HG03378 (cell line): ENCODE data around the gene LGALS3BP.

Source experiments
- ATAC-seq: cut with Tn5 transposase; IDR thresholded peaks from one replicate; pipeline ENCODE4 v1.9.1; 2021; ENCODE audit warnings: mild to moderate bottlenecking, moderate library complexity; ENCODE audit not compliant: unreplicated experiment

The LGALS3BP gene

DNA sequence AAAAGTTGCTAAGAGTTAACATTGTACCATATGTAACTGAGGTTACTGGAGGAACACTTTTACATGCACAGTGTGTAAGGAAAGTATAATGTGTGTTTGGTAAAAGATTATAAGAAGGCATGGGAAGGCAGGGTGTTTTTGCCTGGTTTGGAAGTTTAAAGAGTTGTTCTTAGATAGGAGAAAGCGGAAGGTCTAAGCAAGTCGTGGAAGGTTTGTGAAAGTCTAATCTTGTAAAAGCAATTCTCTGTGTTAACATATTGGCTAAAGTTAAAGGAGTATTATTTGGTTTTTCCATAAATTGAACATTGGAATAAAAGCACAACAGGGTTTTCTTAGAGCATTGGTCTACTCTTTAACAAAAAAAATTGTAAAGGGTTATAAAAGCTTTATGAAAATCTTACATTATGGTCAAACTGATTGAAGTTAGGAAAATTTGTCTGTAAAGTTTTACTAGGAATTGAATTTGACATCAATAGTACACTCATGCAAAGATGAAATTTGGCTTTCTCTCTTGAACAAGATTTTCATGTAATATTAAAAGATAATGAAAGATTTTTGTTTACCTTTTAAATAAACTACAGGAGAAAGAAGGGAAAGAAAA is 34.5 kb upstream of the LGALS3BP start:
- ATAC-seq: no peak

DNA sequence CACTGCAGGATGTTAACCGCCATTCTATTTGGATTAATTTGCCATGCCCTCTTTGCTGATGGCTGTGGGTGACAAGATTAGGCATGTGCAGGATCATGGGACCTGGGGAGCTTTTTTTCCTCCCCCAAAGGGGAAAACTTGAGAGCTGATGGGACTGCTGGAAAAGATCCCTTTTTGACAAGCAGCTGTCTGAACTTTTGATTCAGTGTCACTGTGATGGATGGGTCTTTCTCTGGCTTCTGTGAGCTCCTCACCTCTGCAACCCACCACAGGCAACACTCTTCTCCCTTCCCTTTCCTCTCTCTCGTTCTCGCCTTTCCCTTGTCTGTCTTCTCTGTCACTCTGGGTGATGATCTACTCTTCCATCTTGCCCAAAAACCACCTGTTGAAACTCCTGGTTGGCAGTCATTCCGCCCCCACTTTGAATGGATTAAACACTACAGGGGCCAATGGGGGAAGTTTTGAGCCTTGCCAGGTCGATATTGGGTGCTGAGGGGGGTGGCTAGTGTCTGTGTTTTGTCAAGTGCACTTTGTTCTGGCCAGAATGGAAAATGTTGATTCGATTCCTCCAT is 32.9 kb upstream of the LGALS3BP start:
- ATAC-seq: no peak

DNA sequence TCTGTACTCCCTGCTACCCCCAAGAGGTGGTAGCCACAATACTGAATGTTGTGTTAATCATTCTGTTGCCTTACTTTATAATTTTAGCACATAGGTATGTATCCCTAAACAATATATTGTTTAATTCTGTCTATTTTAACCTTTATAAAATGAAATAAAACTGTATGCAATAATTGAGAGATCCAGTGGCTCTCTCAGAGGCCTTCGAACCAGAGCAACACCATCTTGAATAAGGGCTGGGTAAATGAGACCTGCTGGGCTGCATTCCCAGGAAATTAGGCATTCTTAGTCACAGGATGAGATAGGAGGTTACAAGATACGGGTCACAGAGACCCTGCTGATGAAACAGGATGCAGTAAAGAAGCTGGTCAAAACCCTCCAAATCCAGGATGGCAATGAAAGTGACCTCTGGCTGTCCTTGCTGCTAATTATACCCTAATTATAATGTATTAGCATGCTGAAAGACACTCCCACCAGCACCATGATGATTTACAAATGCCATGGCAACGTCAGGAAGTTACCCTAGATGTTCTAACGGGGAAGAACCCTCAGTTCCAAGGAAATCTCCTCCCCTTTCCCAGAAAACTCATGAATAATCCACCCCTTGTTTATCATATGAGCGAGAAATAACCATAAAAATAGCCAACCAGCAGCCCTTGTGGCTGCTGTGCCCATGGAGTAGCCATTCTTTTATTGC is 31.9 kb upstream of the LGALS3BP start:
- no peak for ATAC-seq

DNA sequence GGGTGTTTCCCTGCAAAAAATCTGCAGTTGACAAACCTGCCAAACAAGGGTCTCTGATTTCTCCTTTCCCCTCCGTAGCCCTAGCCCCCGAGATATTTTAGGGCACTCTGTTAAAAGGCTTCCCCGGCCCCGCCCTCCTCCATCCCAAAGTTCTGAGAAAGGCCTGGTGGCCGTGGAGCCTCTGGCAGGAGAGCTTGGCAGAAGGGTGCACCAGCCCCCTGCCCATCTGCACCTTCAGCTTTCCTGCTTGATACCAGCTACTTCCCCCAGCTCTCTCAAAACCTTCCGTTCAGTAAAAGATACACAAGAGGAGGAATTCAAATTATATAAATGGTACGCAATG is 30.6 kb upstream of the LGALS3BP start:
- no peak for ATAC-seq

DNA sequence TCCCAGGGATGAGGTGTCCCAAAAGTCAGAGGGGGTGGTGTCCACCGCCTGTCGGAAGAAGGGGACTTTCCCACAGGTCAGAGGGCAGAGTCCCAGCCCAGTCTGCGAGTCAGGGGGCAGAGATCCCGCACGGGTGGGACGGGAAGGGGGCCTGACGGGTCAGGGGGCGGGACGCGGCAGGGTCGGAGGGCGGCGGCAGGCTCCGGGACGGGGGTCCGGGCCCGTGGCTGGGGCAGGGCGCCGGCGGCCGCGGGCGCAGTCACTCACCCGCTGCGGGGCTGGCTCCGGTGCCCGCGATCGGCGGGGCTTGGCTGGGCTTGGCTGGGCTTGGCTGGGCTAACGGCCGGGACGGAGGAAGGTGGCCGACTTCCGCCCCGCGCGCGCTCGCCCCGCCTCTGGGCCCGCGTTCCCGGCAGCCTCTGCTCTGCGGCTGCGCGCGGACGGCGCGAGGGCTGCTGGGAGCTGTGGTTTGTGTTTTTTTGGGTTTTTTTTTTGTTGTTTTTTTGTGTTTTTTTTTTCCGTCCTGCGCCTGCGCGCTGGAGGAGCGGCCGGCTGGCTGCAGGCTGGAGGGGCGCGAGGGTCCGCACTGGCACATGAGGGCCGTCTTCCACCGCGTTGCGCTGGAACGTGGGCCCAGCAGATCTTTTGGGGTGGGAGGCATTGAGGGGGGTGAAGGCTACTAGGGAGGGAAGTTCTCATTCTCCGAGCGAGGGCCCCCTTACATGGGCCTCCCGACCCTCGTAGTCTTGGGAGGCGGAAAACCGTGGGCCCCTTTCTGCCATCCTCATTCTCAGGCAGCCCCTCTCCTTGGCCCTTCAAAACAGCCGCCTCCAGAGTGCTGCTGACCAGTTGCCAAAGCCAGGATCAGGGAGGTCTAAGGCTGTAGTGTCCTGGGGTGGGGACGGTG is 29.9 kb upstream of the LGALS3BP start, which contains the start of gene CANT1:
CANT1 (minus strand) TSS at position 368 of the 907 bp plus-strand sequence. CDS start 12,142 bp downstream, outside the sequence.
- peak; percentile 64 for ATAC-seq

DNA sequence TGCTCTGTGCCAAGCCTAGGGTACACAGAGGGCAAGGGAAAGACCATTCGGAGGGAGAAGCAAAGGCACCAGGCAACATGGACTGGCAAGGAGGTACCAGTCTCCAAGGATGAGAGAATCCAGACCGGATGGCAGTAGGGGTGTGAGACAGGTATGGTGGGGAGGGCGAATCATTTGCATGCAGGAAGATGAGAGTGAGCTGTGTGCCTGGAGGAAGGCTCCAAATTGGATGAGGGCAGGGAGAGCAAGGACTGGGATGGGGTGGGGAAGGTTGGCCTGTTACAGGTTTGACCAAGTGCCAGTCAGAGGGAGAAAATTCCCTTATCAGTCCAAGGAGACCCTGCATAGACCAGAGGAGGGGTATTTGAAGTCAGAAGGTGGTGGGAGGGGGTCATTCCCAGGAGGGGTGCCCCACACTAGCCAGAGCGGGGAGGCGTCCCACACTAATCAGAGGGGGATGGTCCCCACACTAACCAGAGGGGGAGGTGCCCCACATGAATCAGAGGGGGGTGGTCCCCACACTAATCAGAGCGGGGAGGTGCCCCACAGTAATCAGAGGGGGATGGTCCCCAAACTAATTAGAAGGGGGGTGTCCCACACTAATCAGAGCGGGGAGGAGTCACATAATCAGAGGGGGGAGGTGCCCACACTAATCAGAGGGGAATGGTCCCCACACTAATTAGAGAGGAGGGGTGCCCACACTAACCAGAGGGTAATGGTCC is 29.1 kb upstream of the LGALS3BP start:
- no peak for ATAC-seq

DNA sequence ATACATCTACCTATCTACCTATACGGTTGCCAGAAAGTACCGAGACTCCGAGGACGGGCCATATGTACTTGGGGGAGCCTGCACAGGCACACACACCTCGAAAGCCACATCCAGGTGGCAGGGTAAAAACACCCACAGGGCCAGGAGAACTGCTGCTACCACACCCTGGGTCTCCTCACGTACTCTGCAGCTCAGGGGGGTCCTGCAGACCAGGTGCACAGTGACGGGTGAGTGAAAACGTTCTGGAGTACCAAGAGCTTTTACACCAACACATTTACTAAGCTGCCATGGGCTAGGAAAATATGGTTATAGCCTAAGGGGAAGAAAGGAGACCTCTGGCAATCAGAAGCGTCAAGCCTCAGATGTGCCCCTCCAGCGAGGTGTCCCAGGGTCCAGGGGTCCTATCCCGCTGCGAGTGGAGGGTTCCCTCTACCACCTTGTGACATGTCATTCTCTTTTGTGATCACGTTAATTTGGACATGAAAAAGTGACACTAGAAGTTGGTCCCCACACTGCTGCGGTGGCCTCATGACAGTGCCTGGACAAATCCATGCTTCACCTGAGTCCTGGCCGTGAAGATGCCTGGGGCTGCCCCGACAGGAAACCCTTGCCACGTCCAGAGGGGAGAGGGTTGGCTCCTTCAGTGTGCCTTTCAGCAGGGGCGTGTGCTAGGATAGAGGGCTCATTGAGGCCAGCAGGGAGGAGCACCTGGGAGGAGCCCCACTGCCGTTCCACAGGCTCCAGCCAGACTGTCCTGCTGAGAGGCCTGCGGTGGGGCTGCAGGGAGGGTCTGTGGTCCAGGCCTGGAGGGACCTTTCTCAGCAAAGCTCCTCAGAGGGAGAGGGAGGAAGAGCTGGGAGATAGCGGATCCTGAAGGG is 28.0 kb upstream of the LGALS3BP start:
- no peak for ATAC-seq

DNA sequence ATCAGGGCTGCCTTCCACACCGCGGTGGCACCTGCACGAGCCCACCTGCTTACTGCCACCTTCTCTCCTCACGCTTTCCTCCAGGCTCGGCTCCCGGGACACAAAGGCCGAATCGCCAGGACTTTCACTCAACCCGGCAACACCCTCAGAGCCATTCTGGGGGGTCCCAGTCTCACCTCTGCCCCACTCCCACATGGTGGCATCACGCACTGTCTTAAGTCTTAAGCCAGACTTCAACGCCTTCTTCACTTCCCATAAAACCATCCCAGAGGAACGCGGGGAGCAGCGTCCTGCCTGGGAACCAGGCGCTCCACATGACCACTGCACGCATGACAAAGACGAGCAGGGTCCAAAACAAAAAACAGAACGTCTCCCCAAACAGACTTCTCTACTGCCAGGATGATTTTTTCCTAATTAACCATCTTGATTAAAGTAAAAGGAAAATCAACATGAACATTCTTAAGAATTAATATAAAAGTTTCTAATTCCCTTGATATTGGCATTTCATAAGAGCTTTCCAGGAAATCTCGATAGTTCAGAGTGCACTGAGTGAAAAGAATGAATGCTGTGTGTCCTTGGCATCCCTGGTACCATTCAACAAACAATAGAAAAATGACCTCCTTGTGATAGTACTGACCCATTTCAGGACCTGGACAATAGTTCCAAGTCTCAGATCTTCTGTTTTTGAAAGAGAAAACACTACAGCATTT is 27.2 kb upstream of the LGALS3BP start:
- no peak for ATAC-seq

DNA sequence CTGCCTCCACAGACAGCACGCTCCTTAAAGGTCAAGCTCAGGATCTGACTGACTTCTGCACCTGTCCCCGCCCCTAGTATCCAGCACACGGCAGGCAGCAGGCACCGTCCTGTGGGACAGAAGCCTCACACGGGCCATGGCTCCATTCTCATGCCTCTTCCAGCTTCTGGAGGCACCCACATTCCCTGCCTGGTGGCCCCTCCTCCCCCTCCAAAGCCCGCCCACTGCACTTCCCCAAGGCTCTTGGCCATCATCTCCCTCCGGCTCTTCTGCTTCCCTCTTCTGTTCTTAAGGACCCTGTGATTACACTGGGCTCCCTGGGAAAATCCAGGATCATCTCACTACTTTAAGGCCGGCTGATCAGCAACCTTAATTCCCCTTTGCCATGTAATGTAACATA is 26.3 kb upstream of the LGALS3BP start:
- ATAC-seq: no peak

DNA sequence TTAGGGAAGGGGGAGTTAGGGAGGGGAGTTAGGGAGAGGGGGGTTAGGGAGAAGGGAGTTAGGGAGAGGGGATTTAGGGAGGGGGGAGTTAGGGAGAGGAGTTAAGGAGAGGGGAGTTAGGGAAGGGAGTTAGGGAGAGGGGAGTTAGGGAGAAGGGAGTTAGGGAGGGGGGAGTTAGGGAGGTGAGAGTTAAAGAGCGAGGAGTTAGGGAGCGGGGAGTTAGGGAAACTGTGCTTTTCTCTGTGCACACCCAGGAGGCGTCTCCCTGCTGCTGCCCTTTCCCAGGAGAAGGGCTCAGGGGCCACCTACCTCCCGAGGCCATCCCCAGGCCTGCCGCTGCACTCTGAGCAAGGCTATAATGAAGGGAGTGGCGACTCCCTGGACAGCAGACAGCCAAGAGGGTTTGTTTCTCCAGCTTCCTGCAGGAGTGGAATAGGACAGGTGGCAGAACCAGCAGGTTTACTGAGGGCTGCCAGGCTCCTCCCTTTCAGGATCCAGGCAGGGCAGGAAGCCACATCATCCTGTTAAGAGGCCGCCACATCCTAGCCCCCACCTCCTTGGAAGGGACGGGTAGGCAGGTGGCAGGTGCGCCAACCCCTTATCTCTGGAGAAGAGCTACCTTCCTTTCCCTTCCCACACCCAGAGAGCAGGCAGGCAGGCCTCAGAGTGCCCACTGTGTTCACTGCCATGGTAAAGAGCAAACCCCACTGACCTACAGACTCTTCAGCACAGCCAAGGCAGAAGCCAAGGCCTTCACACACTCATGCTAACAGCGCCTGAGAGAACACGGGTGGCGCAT is 25.5 kb upstream of the LGALS3BP start:
- no peak for ATAC-seq

DNA sequence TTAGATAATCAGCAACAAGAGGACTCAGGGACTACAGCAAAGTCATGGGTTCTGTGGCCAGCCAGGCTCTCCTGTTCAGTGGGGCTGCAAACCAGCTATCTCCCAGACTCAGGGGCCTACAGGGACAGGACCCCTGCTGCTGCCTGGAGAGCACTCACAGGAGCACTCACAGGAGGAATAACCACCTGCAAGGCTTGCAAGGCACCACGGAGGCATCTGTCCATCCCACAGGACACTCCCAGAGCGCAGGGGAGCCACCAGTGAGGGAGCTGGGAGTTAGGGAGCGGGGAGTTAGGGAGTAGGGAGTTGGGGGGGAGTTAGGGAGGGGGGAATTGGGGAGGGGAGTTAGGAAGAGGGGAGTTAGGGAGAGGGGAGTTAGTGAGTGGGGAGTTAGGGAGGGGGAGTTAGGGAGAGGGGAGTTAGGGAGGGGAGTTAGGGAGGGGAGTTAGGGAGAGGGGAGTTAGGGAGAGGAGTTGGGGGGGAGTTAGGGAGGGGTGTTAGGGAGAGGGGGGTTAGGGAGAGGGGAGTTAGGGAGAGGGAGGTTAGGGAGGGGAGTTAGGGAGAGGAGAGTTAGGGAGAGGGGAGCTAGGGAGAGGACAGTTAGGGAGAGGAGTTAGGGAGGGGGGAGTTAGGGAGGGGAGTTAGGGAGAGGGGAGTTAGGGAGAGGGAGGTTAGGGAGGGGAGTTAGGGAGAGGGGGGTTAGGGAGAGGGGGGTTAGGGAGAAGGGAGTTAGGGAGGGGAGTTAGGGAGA is 24.1 kb upstream of the LGALS3BP start:
- ATAC-seq: no peak

DNA sequence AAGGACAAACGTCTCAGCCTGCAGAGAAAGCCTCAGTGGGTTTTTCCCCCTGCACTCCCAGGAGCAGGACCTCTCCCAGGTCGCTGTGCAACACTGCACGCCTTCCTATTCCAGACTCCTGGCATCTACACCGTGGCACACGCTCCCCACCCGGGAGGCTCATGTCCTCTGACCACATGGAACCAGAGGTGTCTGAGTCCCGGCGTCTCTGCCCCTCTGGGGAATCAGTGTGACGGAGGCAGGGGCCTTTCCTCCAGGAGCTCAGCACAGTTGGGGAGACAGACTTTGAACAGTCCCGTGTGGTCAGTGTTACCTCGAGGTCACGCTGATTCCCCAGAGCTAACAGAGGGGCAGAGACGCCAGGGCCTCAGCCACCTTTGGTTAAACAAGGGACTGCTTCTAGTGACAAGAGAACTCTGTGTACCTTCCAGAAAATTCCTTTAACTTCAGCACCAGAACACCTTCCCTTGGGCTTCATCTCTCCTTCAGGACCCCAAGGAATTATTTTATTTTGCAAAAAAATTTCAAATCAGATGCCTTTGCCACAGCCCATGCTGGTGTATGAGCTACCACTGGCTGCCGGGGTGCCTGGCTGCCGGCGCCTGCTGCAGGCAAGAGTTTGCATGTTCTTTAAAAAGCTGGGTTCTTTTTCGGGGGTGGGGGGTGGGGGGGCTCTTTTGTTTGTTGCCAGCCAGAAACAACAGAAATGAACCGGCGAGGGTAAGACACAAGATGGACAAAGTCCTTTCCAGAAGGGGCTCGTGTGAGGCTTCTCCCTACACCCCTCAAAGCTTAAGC is 23.3 kb upstream of the LGALS3BP start:
- no peak for ATAC-seq

DNA sequence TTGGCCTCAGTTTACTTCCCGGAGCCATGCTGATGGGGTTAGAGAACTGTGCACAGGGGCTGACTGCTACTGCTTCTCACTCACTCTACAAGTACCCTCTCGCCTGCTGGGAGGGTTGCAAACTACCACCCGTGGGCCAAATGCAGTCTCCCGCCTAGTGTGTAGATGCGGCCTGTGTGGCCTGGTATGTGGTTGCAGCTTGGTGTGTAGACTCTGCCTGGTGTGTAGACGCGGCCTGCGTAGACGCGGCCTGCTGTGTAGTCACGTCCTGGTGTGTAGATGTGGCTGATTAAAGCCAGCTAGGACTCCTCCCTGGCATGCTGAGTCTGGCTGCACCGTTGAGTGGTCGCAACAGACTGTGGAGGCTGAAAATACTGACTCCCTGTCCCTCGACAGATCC is 22.6 kb upstream of the LGALS3BP start:
- no peak for ATAC-seq

DNA sequence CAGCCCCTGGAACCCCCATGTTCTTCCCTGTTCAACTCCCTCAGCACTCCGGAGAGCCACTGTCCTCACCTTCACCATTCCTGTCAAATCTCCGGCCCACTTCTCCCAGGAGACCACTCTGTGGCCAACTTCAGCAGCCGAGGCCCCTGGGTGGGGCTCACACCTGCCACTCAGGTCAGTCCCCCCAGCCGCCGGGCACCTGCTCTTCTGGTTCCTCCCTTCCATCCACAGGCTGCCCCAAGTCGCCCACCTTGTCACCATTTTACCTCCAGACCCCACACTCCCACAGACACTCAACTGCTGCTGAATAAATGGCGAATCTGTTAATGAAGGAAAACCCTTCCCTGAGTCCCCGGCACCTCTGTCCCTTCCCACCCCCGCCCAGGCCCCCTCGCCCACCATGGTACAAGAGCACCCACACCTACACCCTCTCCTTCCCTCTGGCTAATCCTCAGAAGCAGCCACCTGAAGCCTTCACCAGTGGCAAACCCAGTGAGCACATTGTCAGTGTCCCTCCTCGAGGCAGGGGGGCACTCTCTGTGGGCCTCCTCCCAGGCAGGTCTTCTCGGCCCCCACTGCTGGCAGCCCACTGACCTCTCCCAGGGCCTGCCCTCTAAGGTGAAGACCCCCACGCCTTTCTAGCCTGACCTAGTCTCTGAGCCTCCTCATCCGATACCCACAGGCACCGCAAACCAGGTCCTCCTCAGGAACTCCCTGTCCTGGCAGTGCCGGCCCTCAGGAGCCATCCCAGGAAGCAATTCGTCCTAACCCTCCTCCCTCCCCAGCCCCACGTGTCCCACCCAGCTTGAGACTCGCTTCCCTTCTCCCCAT is 21.7 kb upstream of the LGALS3BP start:
- no peak for ATAC-seq

DNA sequence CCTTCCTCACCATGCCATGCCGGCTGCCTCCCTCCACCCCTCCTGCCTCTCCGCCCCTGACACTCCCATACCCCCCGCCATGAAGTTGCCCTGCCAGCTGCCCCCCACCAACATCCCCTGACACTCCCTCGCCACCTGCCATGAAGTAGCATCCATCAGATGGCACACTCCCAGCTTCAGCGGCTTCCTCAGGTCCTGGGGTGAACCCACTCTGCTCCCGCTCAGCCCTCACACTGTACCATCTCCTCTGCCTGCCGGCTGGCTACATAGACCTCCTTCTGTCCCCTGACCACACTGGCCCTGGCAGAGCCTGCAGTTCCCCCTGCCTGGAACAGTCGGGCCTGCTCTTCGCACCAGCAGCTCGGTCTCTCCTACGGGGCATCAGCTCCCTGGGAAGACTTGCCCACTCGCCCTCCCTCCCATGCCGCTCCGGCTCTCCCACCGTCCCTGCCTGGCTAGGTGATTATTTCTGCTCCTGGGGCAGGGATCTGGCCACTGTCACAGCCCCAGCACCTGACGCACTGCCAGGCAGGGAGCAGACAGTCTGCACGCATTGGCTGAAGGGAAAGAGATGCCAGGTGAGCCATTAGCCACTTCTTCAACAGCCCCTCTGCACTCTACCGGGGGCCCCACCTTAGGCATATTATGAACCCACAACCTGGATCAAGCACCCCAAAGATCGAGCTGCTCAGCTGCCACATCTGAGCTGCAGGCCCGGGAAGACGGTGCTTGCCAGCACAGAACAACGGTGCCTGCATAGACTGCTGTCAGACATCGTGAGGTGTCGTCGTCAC is 20.9 kb upstream of the LGALS3BP start:
- ATAC-seq: no peak
